GM12878 (cell line): ENCODE measurements around the gene LYL1. TPM values are rescaled to one million over a fixed set of nuclear protein-coding genes. Genes with fewer than 3 reads are reported as not detected.
A peak's percentile ranks its signal among the peaks of the same experiment; 100 is the strongest.

Experiments used
- CHD1 ChIP-seq: IDR thresholded peaks from 2 replicates; pipeline ENCODE4 v1.6.1; 2012; ENCODE audit warnings: low read depth, low read length, improper control_type of control experiment
- CHD2 ChIP-seq: IDR thresholded peaks from 2 replicates; pipeline ENCODE4 v1.6.1; 2011; ENCODE audit warnings: low read depth, low read length, improper control_type of control experiment, borderline replicate concordance
- CHD4 ChIP-seq: fragments of 200-600 bp; sonication (generic); IDR thresholded peaks from 2 replicates; pipeline ENCODE4 v1.6.1; 2016; ENCODE audit warnings: mild to moderate bottlenecking
- CREB1 ChIP-seq: IDR thresholded peaks from 2 replicates; pipeline ENCODE4 v1.6.1; 2012; ENCODE audit warnings: low read depth, mild to moderate bottlenecking, inconsistent platforms
- GABPA ChIP-seq: IDR thresholded peaks from 2 replicates; pipeline ENCODE4 v1.6.1; 2014; ENCODE audit warnings: antibody characterized with exemption, low read depth, mild to moderate bottlenecking, inconsistent platforms
- GATAD2B ChIP-seq: fragments of 450-650 bp; conservative IDR thresholded peaks from 2 replicates; pipeline ENCODE4 v1.6.1; 2017; ENCODE audit warnings: low read depth, mild to moderate bottlenecking, moderate library complexity
- IKZF1 ChIP-seq: fragments of 450-650 bp; conservative IDR thresholded peaks from 2 replicates; pipeline ENCODE4 v1.6.1; 2017; ENCODE audit warnings: antibody characterized with exemption, mild to moderate bottlenecking
- KAT2A ChIP-seq: conservative IDR thresholded peaks from 2 replicates; pipeline ENCODE4 v1.6.1; 2011; ENCODE audit warnings: low read depth, low read length; ENCODE audit not compliant: control insufficient read depth
- NBN ChIP-seq: fragments of 450-650 bp; IDR thresholded peaks from 2 replicates; pipeline ENCODE4 v1.6.1; 2016
- NFIC ChIP-seq: IDR thresholded peaks from 2 replicates; pipeline ENCODE4 v1.6.1; 2012; ENCODE audit warnings: low read depth, mild to moderate bottlenecking, inconsistent platforms, low read length, moderate library complexity
- NFXL1 ChIP-seq: fragments of 450-650 bp; IDR thresholded peaks from 2 replicates; pipeline ENCODE4 v1.6.1; 2017; ENCODE audit warnings: antibody characterized with exemption, mild to moderate bottlenecking, borderline replicate concordance
- NR2C1 ChIP-seq: fragments of 450-650 bp; IDR thresholded peaks from 2 replicates; pipeline ENCODE4 v1.6.1; 2017; ENCODE audit warnings: antibody characterized with exemption, mild to moderate bottlenecking, moderate library complexity
- NR2F1 ChIP-seq: fragments of 450-650 bp; conservative IDR thresholded peaks from 2 replicates; pipeline ENCODE4 v1.6.1; 2017; ENCODE audit warnings: mild to moderate bottlenecking
- PAX8 ChIP-seq: fragments of 450-650 bp; IDR thresholded peaks from 2 replicates; pipeline ENCODE4 v1.6.1; 2017; ENCODE audit warnings: mild to moderate bottlenecking, moderate library complexity
- SRF ChIP-seq, 2 experiments: IDR thresholded peaks; 2 replicates each; pipeline ENCODE4 v1.6.1; 2011; ENCODE audit warnings: low read depth in 2 of 2, low read length in 2 of 2, mild to moderate bottlenecking in 1 of 2, moderate library complexity in 1 of 2
- STAT3 ChIP-seq: IDR thresholded peaks from 2 replicates; pipeline ENCODE4 v1.6.1; 2011; ENCODE audit warnings: low read depth, low read length, improper control_type of control experiment
- TBL1XR1 ChIP-seq: IDR thresholded peaks from 2 replicates; pipeline ENCODE4 v1.6.1; 2012; ENCODE audit warnings: low read depth, low read length, improper control_type of control experiment
- WRNIP1 ChIP-seq: IDR thresholded peaks from 2 replicates; pipeline ENCODE4 v1.6.1; 2011; ENCODE audit warnings: low read depth, low read length, improper control_type of control experiment, borderline replicate concordance
- YBX1 ChIP-seq: fragments of 450-650 bp; IDR thresholded peaks from 2 replicates; pipeline ENCODE4 v1.6.1; 2016; ENCODE audit warnings: antibody characterized with exemption
- ZNF207 ChIP-seq: fragments of 450-650 bp; IDR thresholded peaks from 2 replicates; pipeline ENCODE4 v1.6.1; 2014; ENCODE audit warnings: antibody characterized with exemption, mild to moderate bottlenecking, borderline replicate concordance
- ZZZ3 ChIP-seq: IDR thresholded peaks from 2 replicates; pipeline ENCODE4 v1.6.1; 2011; ENCODE audit warnings: low read depth; ENCODE audit not compliant: control insufficient read depth, insufficient read length
- polyA plus RNA-seq, 11 experiments: library from polyadenylated mRNA; depleted of rRNA in 4 of 11; unstranded in 6 of 11; stranded (reverse) in 5 of 11; fragments of >200 nt; fragmentation: Nextera tagmentation in 4 of 11; fragmentation: Illumina TruSeq in 1 of 11; extraction: Ambion mirVana in 4 of 11; extraction: Trizol in 1 of 11; gene quantifications; 1 replicate in 1 of 11; 2 replicates in 10 of 11; pipeline versions ENCODE4 v1.2.1 to v1.2.3, GENCODE V29; 2011 to 2016; ENCODE audit warnings: inconsistent platforms in 2 of 11, missing spikeins in 2 of 11, low read depth in 1 of 11
- total RNA-seq, 4 experiments: library from RNA; depleted of rRNA in 3 of 4; stranded (reverse); fragments of >200 nt in 3 of 4; fragmentation: Illumina TruSeq in 1 of 4; extraction: Trizol in 1 of 4; gene quantifications; 2 replicates each; pipeline versions ENCODE4 v1.2.1 to v1.2.3, GENCODE V29; 2013 to 2021
- TF ChIP-seq, protein P1 (sequence below): fragments of 450-650 bp; IDR thresholded peaks from 2 replicates; pipeline ENCODE4 v1.6.1; 2017; ENCODE audit warnings: low read depth, mild to moderate bottlenecking, moderate library complexity
- TF ChIP-seq, protein P2 (sequence below): IDR thresholded peaks from 2 replicates; pipeline ENCODE4 v1.6.1; 2012; ENCODE audit warnings: low read depth, low read length, improper control_type of control experiment
- TF ChIP-seq, protein P3 (sequence below): fragments of 450-650 bp; IDR thresholded peaks from 2 replicates; pipeline ENCODE4 v1.6.1; 2018; ENCODE audit warnings: mild to moderate bottlenecking, low read depth, moderate library complexity; ENCODE audit not compliant: partially characterized antibody
- TF ChIP-seq, protein P4 (sequence below): fragments of 450-650 bp; IDR thresholded peaks from 2 replicates; pipeline ENCODE4 v1.6.1; 2017; ENCODE audit warnings: mild to moderate bottlenecking, low read depth, inconsistent platforms; ENCODE audit not compliant: poor library complexity, severe bottlenecking

LYL1 gene
- total and polyA plus RNA-seq, 10 of the 15 experiments (the other 5 are each of a cell fraction or from before 2014, with no cell fraction given), result 0.10 to 34.8 (median 4.4) TPM

DNA sequence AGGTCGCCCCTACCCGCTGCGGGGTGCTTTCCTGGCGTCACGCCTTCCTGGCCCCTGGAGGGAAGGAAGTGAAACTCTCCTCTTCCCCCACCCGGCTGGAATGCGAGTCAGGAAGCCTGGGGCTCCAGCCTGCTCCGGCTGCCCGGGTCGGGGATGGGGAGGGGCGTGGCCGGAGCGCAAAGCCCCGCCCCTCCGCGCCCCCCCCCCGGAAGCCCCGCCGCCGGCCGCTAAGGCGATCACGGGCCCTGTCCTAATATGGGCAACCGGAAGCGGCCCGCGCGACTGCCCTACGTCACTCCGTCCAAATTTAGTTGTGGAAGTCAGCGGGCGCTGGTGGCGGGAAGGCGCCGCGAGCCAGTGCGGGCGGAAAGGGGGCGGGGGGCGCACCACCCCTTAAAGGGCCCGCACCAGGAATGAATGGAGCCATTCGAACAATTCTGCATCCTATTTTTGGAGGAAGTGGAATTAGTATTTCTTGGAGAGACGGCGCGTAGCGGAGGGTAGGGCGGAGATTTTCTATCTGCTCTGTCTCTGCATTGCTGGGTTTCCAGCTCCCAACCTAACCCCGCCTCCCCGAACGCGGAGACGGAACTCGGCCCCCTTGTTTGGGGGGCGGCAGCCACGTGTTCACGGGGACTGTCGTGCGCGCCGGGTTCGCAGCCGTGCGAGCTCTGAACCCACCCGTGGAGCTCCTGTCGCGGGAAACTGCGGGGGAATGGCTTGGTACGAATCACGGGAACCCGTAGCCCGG, 49.1 kb upstream of the LYL1 start (continued):
- TF ChIP-seq, protein P1, sequence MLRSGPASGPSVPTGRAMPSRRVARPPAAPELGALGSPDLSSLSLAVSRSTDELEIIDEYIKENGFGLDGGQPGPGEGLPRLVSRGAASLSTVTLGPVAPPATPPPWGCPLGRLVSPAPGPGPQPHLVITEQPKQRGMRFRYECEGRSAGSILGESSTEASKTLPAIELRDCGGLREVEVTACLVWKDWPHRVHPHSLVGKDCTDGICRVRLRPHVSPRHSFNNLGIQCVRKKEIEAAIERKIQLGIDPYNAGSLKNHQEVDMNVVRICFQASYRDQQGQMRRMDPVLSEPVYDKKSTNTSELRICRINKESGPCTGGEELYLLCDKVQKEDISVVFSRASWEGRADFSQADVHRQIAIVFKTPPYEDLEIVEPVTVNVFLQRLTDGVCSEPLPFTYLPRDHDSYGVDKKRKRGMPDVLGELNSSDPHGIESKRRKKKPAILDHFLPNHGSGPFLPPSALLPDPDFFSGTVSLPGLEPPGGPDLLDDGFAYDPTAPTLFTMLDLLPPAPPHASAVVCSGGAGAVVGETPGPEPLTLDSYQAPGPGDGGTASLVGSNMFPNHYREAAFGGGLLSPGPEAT, result peak; percentile 99
- peak; percentile 56; the same call in 1 of the 2 replicates for TF ChIP-seq NBN
- no peak for TF ChIP-seq STAT3
- TF ChIP-seq WRNIP1, result no peak
- peak; percentile 96 to 98 for TF ChIP-seq SRF (IDR thresholded peaks at IDR 0.05; ENCODE audit: low read depth in 2 of 2, low read length in 2 of 2)
- TF ChIP-seq ZNF207, result 0 out of 2 replicates have a peak, but pooled peaks have one; percentile 15
- no peak for TF ChIP-seq PAX8
- TF ChIP-seq NFIC, result no peak
- peak; percentile 98 for TF ChIP-seq IKZF1
- no peak for TF ChIP-seq NFXL1
- TF ChIP-seq CHD2, result peak; percentile 38; the same call in 1 of the 2 replicates
- TF ChIP-seq NR2F1, result 0 out of 2 replicates have a peak, but pooled peaks have one; percentile 35
- TF ChIP-seq, protein P2, sequence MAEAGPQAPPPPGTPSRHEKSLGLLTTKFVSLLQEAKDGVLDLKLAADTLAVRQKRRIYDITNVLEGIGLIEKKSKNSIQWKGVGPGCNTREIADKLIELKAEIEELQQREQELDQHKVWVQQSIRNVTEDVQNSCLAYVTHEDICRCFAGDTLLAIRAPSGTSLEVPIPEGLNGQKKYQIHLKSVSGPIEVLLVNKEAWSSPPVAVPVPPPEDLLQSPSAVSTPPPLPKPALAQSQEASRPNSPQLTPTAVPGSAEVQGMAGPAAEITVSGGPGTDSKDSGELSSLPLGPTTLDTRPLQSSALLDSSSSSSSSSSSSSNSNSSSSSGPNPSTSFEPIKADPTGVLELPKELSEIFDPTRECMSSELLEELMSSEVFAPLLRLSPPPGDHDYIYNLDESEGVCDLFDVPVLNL, result peak; percentile 85
- no peak for TF ChIP-seq CHD1
- no peak for TF ChIP-seq NR2C1
- no peak for TF ChIP-seq TBL1XR1
- TF ChIP-seq, protein P3, sequence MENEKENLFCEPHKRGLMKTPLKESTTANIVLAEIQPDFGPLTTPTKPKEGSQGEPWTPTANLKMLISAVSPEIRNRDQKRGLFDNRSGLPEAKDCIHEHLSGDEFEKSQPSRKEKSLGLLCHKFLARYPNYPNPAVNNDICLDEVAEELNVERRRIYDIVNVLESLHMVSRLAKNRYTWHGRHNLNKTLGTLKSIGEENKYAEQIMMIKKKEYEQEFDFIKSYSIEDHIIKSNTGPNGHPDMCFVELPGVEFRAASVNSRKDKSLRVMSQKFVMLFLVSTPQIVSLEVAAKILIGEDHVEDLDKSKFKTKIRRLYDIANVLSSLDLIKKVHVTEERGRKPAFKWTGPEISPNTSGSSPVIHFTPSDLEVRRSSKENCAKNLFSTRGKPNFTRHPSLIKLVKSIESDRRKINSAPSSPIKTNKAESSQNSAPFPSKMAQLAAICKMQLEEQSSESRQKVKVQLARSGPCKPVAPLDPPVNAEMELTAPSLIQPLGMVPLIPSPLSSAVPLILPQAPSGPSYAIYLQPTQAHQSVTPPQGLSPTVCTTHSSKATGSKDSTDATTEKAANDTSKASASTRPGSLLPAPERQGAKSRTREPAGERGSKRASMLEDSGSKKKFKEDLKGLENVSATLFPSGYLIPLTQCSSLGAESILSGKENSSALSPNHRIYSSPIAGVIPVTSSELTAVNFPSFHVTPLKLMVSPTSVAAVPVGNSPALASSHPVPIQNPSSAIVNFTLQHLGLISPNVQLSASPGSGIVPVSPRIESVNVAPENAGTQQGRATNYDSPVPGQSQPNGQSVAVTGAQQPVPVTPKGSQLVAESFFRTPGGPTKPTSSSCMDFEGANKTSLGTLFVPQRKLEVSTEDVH, result peak; percentile 96
- TF ChIP-seq, protein P4, sequence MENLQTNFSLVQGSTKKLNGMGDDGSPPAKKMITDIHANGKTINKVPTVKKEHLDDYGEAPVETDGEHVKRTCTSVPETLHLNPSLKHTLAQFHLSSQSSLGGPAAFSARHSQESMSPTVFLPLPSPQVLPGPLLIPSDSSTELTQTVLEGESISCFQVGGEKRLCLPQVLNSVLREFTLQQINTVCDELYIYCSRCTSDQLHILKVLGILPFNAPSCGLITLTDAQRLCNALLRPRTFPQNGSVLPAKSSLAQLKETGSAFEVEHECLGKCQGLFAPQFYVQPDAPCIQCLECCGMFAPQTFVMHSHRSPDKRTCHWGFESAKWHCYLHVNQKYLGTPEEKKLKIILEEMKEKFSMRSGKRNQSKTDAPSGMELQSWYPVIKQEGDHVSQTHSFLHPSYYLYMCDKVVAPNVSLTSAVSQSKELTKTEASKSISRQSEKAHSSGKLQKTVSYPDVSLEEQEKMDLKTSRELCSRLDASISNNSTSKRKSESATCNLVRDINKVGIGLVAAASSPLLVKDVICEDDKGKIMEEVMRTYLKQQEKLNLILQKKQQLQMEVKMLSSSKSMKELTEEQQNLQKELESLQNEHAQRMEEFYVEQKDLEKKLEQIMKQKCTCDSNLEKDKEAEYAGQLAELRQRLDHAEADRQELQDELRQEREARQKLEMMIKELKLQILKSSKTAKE, result no peak
- TF ChIP-seq CHD4, result no peak
- TF ChIP-seq KAT2A, result no peak
- TF ChIP-seq GATAD2B, result peak; percentile 31; the same call in 1 of the 2 replicates
- TF ChIP-seq GABPA, result no peak
- no peak for TF ChIP-seq YBX1
- TF ChIP-seq CREB1, result no peak
- no peak for TF ChIP-seq ZZZ3
